ENCODE data around the gene DUSP28. TPM values are rescaled to one million over a fixed set of nuclear protein-coding genes. Genes with fewer than 3 reads are reported as not detected.
A peak's percentile ranks its signal among the peaks of the same experiment; 100 is the strongest.

The DUSP28 gene
- total and polyA plus RNA-seq, 5 experiments from 2014 or later = 18.8 to 24.0 (median 23.2) TPM

DNA sequence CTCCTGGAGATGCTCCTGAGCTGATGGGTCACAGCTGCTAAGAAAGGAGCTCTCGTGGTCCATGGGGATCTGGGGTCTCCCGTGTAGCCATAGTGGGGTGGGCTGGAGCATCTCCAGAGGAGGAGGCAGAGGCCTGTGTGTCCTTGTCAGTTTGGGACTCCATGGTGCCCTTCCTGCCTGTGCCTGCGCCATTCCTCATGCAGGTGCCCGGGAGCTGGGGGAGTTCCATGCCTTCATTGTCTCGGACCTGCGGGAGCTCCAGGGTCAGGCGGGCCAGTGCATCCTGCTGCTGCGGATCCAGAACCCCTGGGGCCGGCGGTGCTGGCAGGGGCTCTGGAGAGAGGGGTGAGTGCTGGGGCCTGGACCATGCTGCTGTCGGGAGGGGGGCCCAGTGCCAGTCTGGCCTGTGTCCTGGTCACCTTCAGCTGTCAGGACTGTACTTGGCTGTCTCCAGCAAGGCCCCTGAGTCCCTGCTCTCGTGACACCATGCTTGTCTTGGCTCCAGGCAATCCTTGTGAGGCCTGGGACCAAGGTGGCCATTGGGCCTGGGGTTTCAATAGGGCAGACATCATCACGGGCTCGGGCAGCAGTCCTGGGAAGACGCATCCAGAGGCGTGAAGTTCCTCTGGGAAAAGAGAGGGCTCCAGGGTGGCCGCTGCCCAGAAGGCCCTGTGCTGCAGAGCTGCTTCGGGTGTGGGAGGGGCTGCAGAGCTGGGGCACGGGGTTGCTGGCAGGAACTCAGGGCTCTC lies 33.7 kb downstream of the DUSP28 start:
- Mint-ChIP-seq H3K36me3 (peaks cover 0 to 24% (median 0%) of the 10 kb centered on the region in 3 donors), H3K4me1 (peaks cover 3 to 37% (median 9%) of the 10 kb centered on the region in 4 donors), H3K27me3 (no peaks in the 10 kb centered on the region), H3K27ac (no peak overlapping the region), H3K9me3 (no peaks in the 10 kb centered on the region), H3K4me3 (no peak overlapping the region)
- POLR2A ChIA-PET = interaction anchor here (1.2 kb wide), 1 partner anchor 22 kb away, joined by 3 read pairs; no protein-coding TSS in a partner anchor
- DNase-seq (peak in 1 of 10 donors; percentile 60), ATAC-seq (no peak)

DNA sequence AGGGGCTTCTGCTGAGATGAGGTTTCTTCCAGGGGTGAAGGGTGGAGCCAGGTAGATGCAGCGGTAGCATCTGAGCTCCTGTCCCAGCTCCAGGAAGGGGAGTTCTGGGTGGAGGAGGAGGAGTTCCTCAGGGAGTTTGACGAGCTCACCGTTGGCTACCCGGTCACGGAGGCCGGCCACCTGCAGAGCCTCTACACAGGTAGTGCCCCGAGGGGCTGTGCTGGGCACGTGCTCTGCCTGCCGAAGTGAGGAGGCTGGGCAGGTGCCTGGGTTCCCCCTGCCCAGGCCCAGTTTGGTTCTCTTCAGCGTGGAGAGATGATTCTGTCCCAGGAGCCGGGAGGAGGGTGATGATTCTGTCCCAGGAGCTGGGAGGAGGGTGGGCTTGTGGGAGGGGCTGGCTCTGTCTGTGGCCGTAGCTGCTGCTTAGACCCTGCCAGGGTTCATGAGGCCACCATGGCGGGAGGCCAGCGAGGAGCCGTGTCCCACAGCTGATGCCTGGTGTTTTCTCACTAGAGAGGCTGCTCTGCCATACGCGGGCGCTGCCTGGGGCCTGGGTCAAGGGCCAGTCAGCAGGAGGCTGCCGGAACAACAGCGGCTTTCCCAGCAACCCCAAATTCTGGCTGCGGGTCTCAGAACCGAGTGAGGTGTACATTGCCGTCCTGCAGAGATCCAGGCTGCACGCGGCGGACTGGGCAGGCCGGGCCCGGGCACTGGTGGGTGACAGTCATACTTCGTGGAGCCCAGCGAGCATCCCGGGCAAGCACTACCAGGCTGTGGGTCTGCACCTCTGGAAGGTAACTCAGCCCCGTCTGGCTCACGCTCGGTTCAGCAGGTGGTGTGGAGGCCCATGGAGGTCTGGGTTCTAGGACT lies 34.6 kb downstream of the DUSP28 start:
- POLR2A ChIA-PET = interaction anchor here (1.1 to 1.2 kb wide), 2 partner anchors 23 to 81 kb away, joined by 3 read pairs; no protein-coding TSS in a partner anchor
- DNase-seq = peak in 1 of 10 donors; percentile 60
- H3K4me1 Mint-ChIP-seq = peaks cover 0 to 30% (median 5%) of the 10 kb centered on the region in 4 donors
- peak overlapping the region in 1 of 10 donors; percentile 38 for H3K27ac Mint-ChIP-seq
- H3K9me3 Mint-ChIP-seq = no peaks in the 10 kb centered on the region
- no peak overlapping the region for H3K4me3 Mint-ChIP-seq
- peaks cover 0 to 27% (median 0%) of the 10 kb centered on the region in 3 donors for H3K36me3 Mint-ChIP-seq
- H3K27me3 Mint-ChIP-seq = no peaks in the 10 kb centered on the region
- ATAC-seq = no peak

DNA sequence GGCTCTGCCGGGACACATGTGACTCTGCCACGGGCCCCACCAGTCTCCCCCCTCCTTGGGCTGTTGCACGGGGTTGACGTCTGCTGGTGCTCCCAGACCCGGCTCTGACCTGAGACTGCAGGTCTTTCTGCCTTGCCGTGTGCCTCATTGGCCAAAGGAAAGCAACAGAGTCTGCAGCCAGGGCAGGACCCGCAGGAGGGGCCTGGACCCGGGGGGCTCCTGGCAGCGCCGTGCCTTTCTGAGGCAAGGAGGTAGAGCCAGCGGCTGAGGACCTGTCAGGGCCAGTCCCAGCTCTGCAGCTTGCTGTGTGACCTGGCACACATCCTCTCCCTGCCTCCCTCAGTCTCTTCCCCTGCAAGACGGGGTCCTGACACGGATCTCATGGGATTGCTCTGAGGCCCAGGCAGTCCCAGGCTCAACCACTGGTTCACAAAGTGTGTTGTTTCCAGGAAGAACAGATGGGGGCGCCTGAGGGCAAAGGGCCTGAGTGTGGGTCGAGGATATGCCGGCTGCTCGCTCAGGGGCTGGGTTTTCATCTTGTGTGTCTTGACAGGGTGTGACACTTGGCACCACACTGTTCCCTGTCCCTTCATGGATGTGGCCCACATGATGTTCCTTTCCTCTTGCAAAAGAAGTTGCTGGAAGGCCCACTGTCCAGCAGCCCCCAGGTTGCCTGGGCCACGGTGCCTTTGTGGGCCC lies 35.4 kb downstream of the DUSP28 start:
- Mint-ChIP-seq H3K9me3 (no peaks in the 10 kb centered on the region), H3K27ac (peak overlapping the region in 4 of 10 donors; percentile 16 to 65 (median 52)), H3K36me3 (peaks cover 0 to 28% (median 0%) of the 10 kb centered on the region in 3 donors), H3K4me3 (no peak overlapping the region), H3K4me1 (peaks cover 0 to 25% (median 5%) of the 10 kb centered on the region in 4 donors), H3K27me3 (no peaks in the 10 kb centered on the region)
- POLR2A ChIA-PET = interaction anchor here (1.1 to 1.2 kb wide), 2 partner anchors 23 to 81 kb away, joined by 3 read pairs; no protein-coding TSS in a partner anchor
- DNase-seq (peak in 8 of 10 donors; percentile 13 to 69 (median 47)), ATAC-seq (peak; percentile 50 to 68)

DNA sequence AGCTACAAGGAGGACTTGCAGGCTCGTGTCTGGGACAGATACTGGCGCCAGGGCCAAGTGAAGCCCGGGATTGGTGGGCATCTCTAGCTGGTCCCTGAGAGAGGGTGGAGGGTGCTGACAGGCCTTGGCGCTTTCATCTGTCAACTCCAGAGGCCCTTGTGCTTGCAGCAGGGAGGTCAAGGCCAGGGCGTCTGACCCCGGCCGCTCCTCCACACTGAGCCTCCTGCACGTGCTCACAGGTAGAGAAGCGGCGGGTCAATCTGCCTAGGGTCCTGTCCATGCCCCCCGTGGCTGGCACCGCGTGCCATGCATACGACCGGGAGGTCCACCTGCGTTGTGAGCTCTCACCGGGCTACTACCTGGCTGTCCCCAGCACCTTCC lies 35.9 kb downstream of the DUSP28 start:
- peak overlapping the region in 4 of 10 donors; percentile 16 to 65 (median 52) for H3K27ac Mint-ChIP-seq
- no peak overlapping the region for H3K4me3 Mint-ChIP-seq
- H3K9me3 Mint-ChIP-seq = no peaks in the 10 kb centered on the region
- DNase-seq (no peak), ATAC-seq (no peak)
- H3K4me1 Mint-ChIP-seq = peaks cover 0 to 22% (median 5%) of the 10 kb centered on the region in 4 donors
- no peaks in the 10 kb centered on the region for H3K27me3 Mint-ChIP-seq
- H3K36me3 Mint-ChIP-seq = peaks cover 0 to 26% (median 0%) of the 10 kb centered on the region in 3 donors
- POLR2A ChIA-PET = no interaction called here

DNA sequence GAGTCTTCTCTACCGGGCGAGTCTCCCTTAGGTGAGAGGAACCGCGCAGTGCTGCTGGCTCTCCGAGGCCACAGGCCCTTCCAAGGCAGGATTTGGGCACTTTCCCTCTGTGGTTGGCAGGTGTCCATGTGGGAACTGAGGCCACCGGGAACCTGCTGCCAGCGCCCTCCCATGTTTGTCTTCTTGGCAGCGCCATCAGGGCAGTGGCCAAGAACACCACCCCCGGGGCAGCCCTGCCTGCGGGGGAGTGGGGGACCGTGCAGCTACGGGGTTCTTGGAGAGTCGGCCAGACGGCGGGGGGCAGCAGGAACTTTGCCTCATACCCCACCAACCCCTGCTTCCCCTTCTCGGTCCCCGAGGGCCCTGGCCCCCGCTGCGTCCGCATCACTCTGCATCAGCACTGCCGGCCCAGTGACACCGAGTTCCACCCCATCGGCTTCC lies 36.4 kb downstream of the DUSP28 start:
- Mint-ChIP-seq H3K9me3 (no peaks in the 10 kb centered on the region), H3K36me3 (peaks cover 0 to 21% (median 0%) of the 10 kb centered on the region in 3 donors), H3K4me3 (no peak overlapping the region), H3K4me1 (peaks cover 0 to 18% (median 2%) of the 10 kb centered on the region in 4 donors), H3K27ac (no peak overlapping the region), H3K27me3 (no peaks in the 10 kb centered on the region)
- no peak for ATAC-seq
- POLR2A ChIA-PET = no interaction called here
- peak in 1 of 10 donors; percentile 53 for DNase-seq

DNA sequence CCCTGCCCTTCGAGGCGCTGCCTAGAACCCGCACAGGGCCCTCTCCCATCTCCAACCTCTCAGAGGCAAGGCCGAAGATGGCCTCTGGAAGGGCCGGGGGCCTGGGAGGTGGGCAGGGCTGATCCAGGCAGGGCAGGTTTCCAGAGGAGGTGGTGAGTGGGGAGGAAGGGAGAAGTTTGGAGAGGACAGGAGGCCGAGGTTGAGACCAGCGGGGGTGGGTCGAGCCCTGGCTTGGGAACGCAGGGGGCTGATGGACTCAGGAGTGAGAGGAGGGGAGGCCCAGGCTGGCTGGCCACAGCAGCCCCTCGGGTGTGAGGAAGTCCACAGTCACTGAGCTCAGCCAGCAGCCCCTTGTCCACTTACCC lies 36.9 kb downstream of the DUSP28 start:
- Mint-ChIP-seq H3K36me3 (peaks cover 0 to 18% (median 0%) of the 10 kb centered on the region in 3 donors), H3K4me3 (no peak overlapping the region), H3K27ac (no peak overlapping the region), H3K27me3 (no peaks in the 10 kb centered on the region), H3K9me3 (no peaks in the 10 kb centered on the region), H3K4me1 (peaks cover 0 to 17% (median under 1%) of the 10 kb centered on the region in 4 donors)
- ATAC-seq = no peak
- POLR2A ChIA-PET = no interaction called here
- DNase-seq = peak in 1 of 10 donors; percentile 16

DNA sequence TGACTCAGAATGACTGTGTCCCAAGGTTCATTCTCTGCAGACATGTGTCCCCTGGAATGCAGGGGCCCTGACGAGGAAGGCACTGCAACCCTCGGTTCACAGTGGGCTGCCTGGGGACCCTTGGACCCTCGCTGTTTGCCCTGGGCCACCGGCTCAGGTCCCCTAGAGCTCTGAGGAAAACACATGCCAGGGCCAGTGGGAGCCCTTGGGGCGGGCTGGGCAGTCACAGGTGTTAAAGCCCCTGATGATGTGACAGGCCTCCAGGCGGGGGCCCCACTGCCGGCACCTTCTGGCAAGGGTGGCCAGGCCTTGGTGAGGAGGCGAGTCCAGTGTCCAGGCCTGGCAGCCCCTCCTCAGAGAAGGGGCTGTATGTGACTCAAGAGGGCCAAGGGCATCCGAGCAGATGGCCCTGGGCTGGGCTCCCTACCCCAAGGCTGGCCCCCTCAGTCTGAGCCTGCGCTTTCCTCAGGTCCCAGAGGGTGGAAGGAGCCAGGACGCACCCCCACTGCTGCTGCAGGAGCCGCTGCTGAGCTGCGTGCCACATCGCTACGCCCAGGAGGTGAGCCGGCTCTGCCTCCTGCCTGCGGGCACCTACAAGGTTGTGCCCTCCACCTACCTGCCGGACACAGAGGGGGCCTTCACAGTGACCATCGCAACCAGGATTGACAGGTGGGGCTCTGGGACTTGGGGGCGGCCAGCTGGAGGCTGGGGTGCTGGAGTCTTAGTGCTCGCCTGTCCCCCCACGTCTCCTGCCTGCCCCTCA lies 37.4 kb downstream of the DUSP28 start:
- Mint-ChIP-seq H3K36me3 (peaks cover 0 to 16% (median 0%) of the 10 kb centered on the region in 3 donors), H3K4me1 (peaks cover 0 to 13% (median under 1%) of the 10 kb centered on the region in 4 donors), H3K27ac (no peak overlapping the region), H3K9me3 (no peaks in the 10 kb centered on the region), H3K4me3 (no peak overlapping the region), H3K27me3 (no peaks in the 10 kb centered on the region)
- POLR2A ChIA-PET = no interaction called here
- peak in 1 of 10 donors; percentile 30 for DNase-seq
- no peak for ATAC-seq

DNA sequence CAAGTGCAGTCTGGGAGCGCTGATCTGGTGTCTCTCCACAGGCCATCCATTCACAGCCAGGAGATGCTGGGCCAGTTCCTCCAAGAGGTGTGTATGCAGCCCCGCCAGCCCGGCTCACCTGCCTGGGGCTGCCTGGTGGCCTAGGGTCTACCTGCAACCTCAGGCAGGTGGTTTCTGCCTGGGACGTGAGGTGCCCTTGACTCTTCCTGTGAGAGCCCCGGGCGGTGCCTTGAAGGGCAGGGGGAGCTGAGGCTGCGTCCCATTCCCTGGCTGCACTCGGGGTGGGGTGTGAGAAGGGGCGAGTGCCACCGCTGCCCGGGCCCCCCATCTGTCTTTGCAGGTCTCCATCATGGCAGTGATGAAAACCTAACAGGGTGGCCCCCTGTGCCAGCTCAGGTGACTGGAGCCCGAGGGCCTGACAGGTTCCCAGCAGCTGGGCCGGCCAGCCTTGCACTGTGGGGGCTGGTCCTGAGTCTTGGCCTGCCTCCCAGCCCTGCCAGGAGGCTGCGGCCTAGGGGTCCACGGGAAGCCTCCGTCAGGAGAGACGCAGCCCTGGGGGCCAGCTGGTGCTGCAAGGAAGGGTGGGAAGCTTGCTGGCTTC lies 38.3 kb downstream of the DUSP28 start:
- Mint-ChIP-seq H3K36me3 (peaks cover 0 to 16% (median 0%) of the 10 kb centered on the region in 3 donors), H3K4me3 (no peak overlapping the region), H3K27me3 (no peaks in the 10 kb centered on the region), H3K4me1 (peaks cover 0 to 7% (median under 1%) of the 10 kb centered on the region in 4 donors), H3K27ac (no peak overlapping the region), H3K9me3 (no peaks in the 10 kb centered on the region)
- no peak for ATAC-seq
- POLR2A ChIA-PET = no interaction called here
- DNase-seq = peak in 1 of 10 donors; percentile 59

DNA sequence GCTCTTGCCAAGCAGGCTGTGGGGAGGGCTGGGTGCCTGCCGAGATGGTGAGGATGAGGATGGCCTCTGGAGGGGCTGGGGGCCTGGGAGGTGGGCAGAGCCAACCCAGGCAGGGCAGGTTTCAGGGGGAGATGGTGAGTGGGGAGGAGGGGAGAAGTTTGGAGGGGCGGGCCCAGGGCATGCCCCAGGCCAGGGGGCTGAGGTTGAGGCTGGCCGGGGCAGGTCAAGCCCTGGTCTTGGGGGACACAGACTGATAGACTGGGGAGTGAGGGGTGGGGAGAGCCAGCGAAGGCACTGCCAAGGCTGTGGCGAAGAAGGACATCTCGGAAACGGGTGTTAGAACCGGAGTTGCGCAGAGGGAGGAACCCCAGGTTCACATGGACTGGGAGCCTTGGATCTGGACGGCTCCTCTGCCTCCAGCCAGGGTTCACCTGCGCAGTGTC lies 39.0 kb downstream of the DUSP28 start:
- Mint-ChIP-seq H3K36me3 (peaks cover 0 to 16% (median 0%) of the 10 kb centered on the region in 3 donors), H3K9me3 (no peaks in the 10 kb centered on the region), H3K4me3 (no peak overlapping the region), H3K27ac (peak overlapping the region in 3 of 10 donors; percentile 33 to 88 (median 78)), H3K27me3 (no peaks in the 10 kb centered on the region), H3K4me1 (peaks cover 0 to 7% (median under 1%) of the 10 kb centered on the region in 4 donors)
- peak in 1 of 10 donors; percentile 46 for DNase-seq
- ATAC-seq = no peak
- POLR2A ChIA-PET = no interaction called here

DNA sequence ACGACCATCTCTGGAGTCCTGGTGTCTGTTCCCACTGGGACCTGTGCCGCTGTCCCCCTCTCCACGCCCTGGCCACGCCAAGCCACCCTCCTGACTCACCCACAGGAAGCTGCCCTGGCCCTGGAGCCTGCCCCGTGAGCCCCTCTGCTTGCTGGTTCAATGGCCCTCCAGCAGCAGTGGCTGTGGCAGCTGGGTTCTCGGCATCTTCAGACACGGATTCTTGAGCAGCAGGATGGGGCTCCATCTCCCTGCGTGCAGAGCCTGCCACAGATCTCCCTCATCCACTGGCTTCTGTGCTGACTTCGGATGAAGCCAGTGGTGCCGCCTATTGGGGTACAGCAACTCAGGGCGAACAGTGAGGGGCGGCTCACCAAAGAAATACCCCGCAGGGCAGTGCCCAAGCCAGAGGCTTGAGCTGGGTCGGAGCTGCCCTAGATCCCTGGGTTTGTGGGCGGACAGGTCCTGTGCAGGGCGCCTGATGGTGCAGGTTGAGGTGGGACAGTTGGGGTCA lies 40.3 kb downstream of the DUSP28 start:
- ATAC-seq (no peak), DNase-seq (peak in 1 of 10 donors; percentile 59)
- peaks cover 2 to 8% (median 5%) of the 10 kb centered on the region in 4 donors for H3K4me1 Mint-ChIP-seq
- H3K4me3 Mint-ChIP-seq = no peak overlapping the region
- POLR2A ChIA-PET = no interaction called here
- peaks cover 0 to 16% (median 0%) of the 10 kb centered on the region in 3 donors for H3K36me3 Mint-ChIP-seq
- H3K27ac Mint-ChIP-seq = peak overlapping the region in 2 of 10 donors; percentile 46 to 74
- no peaks in the 10 kb centered on the region for H3K9me3 Mint-ChIP-seq
- H3K27me3 Mint-ChIP-seq = no peaks in the 10 kb centered on the region

Data from naive thymus-derived CD8-positive, alpha-beta T cell (primary cell).